ENCODE data around the gene SUPT7L.
A peak's percentile ranks its signal among the peaks of the same experiment; 100 is the strongest.

SUPT7L gene

DNA sequence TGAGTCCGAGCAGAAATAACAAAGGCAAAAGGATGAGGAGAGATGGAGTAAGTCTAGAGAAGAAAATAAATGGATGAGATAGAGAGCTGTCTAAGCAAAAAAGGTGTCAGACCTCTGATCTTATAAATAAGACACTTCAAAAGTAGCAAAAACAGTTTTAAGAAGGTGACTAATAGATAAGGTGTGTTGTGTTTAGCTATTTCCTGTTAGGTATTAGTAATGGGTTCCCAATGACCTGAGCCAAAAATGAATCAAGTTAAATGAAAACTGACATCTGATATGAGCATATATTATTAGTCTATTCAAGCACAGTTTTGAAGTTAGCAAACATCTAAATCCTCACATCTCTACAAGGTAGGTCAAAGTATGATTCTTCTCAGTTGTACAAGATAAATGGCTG, 10.6 kb downstream of the SUPT7L start:
- DNase-seq (ENCODE audit: low read depth) = no peak
- TF ChIP-seq, protein P1, sequence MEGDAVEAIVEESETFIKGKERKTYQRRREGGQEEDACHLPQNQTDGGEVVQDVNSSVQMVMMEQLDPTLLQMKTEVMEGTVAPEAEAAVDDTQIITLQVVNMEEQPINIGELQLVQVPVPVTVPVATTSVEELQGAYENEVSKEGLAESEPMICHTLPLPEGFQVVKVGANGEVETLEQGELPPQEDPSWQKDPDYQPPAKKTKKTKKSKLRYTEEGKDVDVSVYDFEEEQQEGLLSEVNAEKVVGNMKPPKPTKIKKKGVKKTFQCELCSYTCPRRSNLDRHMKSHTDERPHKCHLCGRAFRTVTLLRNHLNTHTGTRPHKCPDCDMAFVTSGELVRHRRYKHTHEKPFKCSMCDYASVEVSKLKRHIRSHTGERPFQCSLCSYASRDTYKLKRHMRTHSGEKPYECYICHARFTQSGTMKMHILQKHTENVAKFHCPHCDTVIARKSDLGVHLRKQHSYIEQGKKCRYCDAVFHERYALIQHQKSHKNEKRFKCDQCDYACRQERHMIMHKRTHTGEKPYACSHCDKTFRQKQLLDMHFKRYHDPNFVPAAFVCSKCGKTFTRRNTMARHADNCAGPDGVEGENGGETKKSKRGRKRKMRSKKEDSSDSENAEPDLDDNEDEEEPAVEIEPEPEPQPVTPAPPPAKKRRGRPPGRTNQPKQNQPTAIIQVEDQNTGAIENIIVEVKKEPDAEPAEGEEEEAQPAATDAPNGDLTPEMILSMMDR (conservative IDR thresholded peaks at IDR 0.05; ENCODE audit: low read depth, low read length) = no peak

DNA sequence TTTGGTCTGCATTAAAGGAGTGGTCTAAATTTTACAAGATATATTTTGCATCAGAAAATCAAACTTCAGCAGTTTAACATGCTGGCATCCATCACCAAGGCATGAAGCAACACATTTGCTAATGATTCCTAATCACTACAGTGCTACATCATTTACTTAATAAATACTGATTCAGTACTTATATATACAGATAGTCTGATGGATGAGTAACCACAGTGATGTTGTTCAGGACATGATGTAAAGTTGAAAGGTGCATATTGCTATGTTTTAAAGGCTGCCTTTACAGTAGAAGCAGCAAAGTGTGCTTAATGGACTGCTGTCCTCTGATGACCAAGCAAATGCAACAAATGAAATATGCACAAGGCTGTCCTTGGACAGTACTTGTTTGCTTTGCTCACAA, 11.1 kb downstream of the SUPT7L start:
- DNase-seq (ENCODE audit: low read depth) = no peak
- TF ChIP-seq, protein P1 (conservative IDR thresholded peaks at IDR 0.05; ENCODE audit: low read depth, low read length) = no peak
- H3K4me3 ChIP-seq (ENCODE audit: low read depth, low read length) = no peak overlapping the region

More for the DNA sequence above, 10.6 kb downstream of the SUPT7L start:
- H3K4me3 ChIP-seq (ENCODE audit: low read depth, low read length) = no peak overlapping the region

DNA sequence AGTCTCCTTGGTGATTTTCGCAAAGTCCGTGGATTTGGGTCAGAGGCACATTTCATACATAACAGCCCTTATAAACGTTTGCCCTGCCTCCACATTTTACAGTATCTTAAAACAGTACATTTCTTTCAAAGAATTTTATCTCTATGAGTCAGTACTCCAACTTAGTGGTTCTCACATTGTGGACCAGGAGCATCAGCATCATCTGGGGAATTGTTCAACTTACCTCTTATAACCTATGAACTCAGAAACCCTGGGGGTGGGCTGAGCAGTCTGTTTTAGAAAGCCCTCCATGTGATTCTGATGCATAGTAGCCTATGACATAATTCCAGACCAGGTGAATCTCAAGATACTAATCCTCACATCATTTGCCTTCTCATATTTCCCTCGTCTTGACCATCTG, 12.4 kb downstream of the SUPT7L start:
- TF ChIP-seq, protein P1 (conservative IDR thresholded peaks at IDR 0.05; ENCODE audit: low read depth, low read length) = no peak
- DNase-seq (ENCODE audit: low read depth) = no peak
- no peak overlapping the region for H3K4me3 ChIP-seq (ENCODE audit: low read depth, low read length)

DNA sequence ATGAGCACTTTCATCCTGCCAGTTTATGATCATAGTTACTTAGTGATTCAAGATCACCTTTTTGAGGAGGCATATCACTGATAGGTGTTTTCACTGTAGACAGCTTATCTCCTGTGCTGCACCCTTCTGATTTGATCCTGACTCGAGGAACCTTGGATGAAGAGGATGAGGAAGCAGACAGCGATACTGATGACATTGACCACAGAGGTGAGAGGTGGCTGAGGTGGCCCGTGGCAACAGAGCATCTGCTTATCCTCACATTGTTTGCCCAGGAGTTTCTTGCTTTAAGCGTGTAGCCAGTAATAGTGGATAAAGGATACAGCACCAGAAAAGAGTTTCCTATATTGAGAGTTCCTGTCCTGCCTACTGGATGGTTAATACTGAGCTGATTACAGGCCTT, 15.7 kb downstream of the SUPT7L start:
- no peak for DNase-seq (ENCODE audit: low read depth)
- H3K4me3 ChIP-seq (ENCODE audit: low read depth, low read length) = no peak overlapping the region
- TF ChIP-seq, protein P1 (conservative IDR thresholded peaks at IDR 0.05; ENCODE audit: low read depth, low read length) = no peak

DNA sequence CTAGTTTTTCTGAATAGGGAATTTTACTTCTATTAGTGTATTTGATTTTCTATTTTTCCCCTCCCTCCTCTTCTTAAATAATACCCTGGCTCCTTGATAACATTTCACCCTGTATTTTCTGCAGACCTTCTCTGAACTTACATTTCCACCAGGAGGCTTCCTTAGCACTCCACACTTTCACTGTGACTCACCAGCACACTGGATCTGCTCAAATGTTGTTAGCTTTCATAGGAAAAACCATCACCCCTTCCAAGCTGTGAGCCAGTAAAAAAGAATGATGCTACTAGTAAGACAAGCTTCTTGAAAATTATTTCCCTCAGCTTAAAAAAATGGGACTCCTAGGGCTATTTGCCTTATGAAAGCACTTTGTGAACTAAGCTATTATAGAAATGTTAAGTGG, 16.1 kb downstream of the SUPT7L start:
- TF ChIP-seq, protein P1 (conservative IDR thresholded peaks at IDR 0.05; ENCODE audit: low read depth, low read length) = no peak
- H3K4me3 ChIP-seq (ENCODE audit: low read depth, low read length) = no peak overlapping the region
- DNase-seq (ENCODE audit: low read depth) = peak; percentile 51

DNA sequence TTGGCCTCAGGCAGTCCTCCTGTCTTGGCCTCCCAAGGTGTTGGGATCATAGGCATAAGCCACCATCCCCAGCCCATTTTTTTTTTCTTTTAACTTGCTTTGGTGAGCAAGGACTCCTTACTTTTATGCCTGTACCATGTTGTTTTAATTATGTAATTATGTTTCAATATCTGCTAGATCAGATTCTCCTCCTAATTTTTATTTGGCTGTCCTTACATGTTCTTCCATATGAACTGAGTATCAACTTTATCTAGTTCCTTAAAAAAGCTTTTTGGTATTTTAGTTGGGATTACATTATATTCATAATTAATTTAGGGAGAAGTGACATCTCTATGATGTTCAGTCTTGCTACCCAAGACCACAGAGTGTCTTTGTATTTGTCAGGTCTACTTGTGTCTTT, 18.2 kb downstream of the SUPT7L start:
- TF ChIP-seq, protein P1 (conservative IDR thresholded peaks at IDR 0.05; ENCODE audit: low read depth, low read length) = no peak
- DNase-seq (ENCODE audit: low read depth) = no peak
- H3K4me3 ChIP-seq (ENCODE audit: low read depth, low read length) = no peak overlapping the region

DNA sequence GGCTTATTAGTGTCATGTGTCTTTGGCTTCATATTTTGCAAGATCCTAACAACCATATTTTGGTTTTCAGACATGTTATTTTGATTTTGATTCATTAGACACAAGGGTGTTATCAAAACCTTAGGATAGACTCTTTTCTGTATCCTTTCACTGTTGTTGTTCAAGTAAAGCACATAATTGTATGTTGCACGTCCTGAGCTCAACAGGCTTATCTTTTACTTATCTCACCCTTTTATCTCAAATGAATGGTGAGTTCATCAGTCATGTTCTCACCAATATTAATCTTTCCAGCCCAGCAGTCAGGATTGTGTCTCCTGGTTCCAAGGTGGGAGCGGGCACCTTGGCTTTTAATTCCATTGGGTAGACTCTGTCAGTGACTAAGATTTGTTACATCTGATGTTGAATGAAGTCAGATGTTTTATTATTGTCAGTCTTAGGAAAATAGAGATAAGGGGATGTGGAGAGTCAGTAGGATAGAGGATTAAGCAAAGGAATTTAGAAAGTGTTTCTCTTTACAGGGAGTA, 22.6 kb downstream of the SUPT7L start:
- TF ChIP-seq, protein P1 (conservative IDR thresholded peaks at IDR 0.05; ENCODE audit: low read depth, low read length) = no peak
- no peak overlapping the region for H3K4me3 ChIP-seq (ENCODE audit: low read depth, low read length)
- DNase-seq (ENCODE audit: low read depth) = no peak
